GM19240 (cell line): ENCODE data around the gene PPP1R9A.

Experiments
- DNase-seq: peaks from one replicate; pipeline ENCODE4 v3.0.0; 2011; ENCODE audit warnings: low spot score; ENCODE audit not compliant: insufficient read length

PPP1R9A gene

DNA sequence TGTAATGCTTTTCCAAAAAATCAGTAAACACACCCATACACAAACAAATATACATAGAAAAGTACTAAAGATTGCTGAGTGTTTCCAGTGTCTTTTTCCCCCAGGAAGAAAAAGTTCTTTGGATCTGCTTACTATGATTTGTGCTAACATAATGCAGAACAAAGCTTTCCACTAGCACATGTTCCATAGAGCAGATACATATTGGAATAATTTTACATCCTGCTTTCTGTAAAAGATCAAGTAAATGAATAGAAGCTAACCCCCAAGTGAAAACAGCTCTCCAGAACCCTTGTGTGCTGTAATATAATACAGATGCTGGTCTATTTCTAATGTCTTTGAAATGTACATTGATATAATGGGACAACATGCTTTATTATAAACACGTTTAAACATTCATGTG is 291.5 kb downstream of the PPP1R9A start:
- DNase-seq = no peak

DNA sequence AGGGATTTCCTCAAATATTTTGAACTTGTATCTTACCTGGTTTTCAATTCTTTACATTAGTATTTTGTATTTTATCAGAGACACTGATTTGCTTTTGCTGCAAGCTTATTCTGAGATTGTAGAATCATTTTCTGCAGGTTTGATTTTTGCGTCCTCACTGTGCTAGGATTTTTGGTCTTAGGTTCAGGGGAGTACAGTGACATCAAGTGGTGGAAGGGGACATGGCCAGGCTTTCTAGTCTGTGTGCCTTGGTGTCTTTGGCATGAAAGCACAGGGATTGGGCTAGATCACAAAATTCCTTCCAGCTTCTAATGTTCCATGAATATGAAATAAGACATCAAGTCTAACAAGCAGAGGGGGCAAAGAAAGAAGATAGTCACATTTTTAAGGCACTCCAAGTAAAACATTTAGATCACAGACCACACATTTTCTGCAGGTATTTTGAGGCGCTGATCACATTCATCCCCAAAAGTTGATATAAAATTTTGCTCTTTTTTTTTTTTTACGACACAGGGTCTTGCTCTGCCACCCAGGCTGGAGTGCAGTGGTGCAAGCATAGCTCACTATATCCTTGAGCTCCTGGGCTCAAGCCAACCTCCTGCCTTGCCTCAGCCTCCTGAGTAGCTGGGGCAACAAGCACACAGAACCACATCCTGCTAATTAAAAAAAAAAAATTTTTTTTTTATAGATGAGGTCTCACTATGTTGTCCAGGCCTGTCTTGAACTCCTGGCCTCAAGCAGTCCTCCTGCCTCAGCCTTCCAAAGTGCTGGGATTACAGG is 292.6 kb downstream of the PPP1R9A start:
- DNase-seq = no peak

DNA sequence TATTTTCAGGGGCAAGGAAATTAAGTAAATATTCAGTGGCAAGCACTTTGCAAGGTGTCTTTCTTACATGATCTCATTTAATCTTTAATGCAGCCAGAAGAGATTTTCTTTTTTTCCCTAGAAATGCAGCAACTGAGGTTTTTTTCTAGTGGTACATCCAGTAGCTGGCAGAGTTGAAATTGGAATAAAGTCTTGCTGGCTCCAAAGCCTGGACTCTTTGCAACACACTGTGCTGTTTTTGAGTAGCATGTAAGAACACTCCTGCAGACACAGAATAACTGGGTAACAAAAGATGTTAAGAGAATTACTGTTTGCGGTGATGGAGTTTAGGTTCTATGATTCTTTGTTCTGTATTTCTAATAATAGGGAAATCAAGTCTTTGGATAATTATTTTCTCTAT is 293.3 kb downstream of the PPP1R9A start:
- no peak for DNase-seq

DNA sequence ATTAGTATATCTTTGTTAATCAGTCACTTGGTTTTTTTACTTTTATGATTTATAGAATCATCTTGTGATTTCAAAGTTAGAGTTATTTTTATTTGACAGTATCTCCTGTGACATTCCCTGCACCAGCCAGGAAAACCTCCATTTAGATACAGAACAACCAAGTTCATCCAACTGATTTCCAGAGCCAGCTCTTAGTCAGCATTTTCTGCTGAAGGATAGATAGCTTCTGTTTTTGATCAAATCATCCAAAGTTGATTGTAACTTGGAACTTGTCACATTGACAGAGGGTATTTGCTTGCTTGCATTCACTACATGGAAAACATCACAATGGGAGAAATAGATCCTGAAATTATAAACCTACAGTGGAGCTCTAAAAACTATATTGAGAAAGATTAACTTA is 294.3 kb downstream of the PPP1R9A start:
- no peak for DNase-seq

DNA sequence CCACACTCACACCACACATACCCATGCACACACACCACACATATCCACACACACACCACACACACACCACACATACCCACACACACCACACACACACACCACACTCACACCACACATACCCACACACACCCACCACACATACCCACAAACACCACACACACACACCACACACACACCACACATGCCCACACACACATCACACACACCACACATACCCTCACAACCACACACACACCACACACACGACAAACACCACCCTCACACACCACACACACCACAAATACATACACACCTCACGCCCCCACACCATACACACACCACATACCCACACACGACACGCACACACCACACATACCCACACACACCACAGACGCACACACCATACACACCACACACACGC is 297.2 kb downstream of the PPP1R9A start:
- DNase-seq = no peak

DNA sequence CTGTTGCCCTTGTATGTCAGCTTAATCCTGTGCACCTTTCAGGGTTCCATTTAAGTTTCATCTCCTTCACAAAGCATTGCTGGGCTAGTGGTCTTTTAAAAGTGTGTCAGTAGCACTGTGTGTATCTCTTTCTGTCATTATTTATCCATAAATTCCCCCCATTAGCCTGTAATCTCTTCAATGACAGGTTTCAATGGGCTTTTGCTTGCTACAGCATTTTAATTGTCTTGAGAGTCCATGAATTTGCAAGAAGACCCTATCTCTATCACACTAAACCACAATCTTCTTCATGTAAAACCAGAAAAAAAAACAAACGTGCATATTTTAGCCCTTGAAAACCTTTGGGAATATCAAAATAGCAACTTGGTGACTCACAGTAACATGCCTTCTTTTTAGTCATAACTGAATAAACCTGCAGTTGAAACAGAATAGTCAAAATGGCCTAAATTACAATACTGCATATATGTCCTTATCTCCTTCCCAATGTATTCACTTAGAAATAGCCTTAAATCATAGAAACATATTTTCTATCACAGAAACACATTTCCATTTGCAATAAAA is 298.4 kb downstream of the PPP1R9A start:
- DNase-seq = no peak

DNA sequence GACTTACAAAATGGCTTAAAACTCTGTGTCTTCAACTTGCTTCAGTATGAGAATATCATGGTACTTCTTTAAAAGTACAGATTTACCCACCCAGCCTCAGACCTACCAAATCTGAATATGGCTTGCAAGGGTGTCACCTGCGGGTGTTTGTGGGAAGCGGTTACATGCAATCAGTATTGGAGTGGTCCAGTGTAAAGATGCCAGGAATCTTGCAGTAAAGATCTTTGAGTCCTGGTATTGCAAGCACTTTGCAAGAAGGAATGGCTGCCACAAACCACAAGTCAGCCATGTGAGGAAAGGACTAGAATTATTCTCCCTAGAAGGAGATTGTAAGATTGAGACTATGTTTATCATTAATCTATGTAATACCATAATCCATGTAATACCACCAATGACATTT is 301.9 kb downstream of the PPP1R9A start:
- DNase-seq = no peak

DNA sequence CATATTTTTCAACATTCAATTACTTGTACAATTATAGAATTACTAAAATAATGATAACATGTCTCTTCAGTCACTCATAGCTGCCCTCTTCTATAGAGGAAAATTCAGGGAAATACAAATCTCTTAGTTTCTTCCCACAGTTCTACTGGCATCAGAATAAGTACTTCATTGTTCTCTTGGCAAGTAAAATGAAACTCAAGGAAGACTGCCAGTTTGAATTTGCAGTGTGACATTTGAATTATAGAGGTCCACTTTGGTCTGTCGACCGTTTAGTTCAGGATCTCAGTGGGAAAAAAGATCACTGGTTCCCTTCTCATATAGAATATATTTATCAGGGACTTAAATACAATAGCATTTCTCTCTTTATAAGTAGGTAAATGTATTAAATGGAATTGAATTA is 302.4 kb downstream of the PPP1R9A start:
- DNase-seq = no peak

DNA sequence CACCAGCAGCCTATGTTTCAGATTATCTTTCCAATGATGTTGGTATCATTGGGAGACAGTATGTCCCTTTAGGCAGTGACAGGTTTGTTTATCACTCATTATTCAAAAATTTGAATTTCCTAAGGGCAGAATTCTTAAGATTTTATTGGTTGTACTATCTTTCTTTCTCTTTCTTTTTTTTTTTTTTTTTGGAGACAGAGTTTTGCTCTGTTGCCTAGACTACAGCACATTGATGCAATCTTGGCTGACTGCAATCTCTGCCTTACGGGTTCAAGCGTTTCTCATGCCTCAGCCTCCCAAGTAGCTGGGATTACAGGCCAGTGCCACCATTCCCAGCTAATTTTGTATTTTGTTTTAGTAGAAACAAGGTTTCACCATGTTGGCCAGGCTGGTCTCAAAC is 305.8 kb downstream of the PPP1R9A start:
- DNase-seq = no peak

DNA sequence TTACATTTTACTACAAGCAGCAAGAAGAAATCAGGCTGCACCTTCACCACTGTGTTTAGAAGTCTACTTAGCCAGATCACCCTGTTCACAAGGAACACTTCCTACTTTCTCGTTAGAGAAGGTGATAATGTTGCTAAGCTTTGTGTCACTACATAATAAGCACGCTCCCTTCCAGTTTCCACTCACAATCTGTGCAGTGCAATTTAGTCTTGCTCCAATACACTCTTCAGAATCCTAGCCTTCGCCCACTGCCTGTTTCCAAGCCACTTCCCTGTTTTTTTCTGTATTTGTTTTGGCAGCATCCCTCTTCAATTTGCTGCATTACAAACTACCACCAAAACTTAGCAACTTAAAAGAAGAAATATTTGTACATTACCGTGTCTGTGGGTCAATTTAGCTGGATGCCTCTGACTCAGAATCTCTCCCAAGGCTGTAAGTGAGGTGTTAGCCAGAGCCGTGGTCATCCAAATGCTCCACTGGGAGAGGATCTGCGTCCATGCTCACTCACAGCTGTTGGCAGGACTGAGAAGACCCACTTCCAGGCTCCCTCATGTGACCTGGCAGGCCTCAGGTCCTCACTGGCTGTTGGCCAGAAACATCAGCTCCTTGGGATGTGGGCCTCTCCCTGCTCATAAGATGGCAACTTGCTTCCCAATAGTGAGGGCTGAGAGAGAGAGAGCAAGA is 306.6 kb downstream of the PPP1R9A start:
- DNase-seq = no peak

DNA sequence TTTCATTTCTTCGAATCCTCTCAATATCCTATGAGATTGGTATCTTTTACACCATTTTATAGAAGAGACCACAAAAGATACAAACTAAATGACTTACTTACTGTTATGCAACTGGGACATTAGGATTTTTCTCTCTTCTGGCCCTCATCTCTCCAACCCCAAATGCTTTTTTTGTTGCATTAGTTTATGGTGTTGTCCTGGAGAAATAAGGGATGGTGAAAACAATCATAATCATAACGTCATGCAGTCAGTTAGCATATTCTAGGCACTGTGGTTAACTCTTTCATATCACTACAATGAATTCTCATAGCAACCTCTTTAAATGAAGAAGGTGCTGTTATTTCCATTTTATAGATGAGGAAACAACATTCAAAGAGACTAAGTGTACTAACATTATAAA is 312.3 kb downstream of the PPP1R9A start:
- DNase-seq = no peak

DNA sequence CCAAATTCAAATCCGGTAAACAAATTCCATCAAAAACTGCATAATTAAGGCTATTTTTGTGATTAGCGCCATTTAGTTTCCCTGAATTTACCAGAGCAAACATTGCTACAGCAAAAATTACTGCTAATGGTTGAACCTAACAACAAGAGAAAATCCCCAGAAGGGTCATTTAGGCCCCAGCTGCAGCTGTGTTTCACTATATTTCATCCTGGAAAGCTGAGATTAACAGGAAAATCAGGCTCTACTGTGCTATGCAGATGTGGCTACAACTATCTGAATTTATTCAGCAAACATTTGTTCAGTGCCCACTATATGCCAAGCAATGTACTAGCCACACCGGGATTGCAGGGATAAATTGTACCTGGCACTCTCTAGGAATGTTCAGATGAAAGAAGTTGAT is 312.9 kb downstream of the PPP1R9A start:
- no peak for DNase-seq

DNA sequence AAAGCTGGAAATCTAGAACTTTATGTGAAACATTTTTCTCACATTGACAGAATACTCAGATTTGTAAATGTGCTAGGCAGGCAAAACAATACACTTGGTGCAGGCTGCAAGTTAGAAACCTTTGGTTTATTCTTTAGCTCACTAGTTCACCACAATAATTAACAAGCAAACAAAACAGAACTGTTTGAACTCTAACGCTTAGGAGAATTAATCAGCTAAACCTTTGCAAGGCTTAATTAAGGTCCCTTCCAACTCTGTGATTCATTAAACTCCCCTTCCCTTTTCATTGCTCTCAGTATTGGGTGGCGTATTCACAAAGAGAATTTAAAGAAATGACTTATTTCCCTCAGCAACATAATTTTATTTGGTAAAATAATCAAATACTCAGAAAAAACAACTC is 317.9 kb downstream of the PPP1R9A start:
- no peak for DNase-seq

DNA sequence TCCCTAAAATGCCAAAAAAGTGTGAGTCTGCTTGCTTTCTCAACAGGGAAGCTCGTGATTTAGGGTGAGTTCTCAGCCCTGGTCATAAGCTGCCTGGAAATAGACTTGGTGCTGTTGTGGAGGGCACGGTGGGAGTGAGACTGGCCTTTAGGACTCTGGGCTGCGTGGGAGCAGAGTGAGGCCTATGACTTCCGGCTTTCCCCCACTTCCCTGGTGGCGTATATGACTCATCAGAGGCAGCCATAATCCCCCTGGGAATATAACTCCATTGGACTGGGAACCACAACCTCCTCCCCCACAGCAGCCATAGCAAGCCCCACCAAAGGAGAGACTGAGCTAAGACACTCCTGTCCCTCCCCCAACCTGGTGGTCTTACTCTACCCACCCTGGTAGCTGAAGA is 321.9 kb downstream of the PPP1R9A start:
- no peak for DNase-seq

DNA sequence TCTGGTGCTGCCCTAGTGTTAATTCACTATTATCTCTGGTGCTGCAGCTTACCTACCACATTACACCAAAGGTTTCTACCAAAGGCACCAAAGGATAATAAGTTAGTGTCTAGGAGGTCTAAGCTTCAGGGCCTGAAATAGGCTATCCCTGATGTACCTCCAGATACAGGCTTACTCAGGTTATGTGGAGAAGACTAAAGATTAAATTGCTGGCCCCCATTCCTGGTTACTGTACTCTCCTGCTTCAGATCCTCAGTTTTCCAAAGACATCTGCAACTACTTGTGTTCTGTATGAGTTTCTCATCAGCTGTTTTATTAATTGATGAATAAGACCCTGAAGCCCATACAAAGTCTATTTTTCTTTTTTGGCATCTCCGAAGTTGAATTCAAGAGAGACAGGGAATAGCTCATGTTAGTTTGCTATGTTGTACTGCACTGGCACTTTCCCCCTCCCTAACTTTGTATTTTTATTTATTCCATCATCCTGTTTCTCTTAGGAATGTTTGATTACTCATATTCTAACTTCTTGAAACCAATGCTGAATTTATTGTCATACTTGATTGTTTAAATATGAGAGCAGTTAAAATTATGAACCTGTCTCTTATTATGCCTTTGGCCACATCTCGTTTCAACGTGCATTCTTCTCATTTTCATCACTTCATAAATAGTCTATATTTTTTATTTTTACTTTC is 331.0 kb downstream of the PPP1R9A start:
- no peak for DNase-seq

DNA sequence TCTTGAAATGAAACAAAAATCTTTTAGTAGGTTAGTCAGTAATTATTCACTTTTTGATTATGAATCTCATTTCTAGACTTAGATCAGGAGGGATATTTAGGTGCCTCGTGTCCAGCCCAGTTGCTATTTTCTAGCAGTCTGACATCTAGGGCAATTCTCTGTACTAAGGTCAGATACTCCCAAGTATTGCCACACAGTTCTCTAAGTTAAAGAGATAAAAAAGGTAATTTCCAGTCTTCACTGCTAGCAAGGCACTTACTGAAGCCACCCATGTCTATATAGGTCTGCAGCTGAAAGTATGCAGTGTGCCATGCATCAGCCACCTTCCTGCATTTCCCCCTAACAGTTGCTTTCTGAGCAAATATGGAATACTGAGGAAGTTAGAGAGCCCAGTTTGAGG is 333.5 kb downstream of the PPP1R9A start:
- no peak for DNase-seq

DNA sequence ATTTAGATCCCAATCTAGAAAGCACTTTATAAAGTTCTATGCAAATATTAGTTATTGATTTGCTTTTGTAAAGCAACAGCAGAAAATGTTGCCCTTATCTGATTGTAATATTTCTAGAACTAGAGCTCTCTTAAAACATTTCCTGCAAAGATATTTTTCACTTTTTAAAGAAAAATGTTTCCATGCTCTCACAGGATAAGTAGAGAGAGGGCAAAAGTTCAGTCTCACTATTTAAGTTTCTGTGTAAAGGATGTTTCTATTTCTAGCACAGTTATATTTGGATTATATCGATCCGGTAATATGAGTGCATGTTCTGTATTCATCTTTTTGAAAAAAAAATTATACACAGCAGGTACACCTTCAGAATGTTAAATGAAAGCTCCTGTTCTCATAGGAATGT is 334.9 kb downstream of the PPP1R9A start:
- DNase-seq = no peak

DNA sequence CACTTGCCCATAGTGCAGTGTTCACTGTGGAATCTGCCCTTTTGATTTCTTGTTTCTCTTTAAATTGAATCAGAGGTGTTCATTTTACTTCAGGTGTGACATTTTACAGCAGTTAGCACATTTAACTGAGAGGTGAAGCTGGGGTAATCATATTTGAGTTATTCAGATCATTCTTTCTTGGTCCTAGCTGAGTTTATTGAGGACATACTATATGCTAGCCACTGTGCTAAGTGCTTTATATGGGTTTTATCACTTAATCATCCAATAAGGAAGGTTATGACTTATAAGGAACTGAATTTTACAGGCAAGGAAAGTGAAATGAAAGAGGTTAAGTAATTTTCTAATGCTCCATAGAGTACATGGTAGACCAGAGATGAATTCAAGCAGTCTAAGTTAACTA is 337.2 kb downstream of the PPP1R9A start:
- no peak for DNase-seq

DNA sequence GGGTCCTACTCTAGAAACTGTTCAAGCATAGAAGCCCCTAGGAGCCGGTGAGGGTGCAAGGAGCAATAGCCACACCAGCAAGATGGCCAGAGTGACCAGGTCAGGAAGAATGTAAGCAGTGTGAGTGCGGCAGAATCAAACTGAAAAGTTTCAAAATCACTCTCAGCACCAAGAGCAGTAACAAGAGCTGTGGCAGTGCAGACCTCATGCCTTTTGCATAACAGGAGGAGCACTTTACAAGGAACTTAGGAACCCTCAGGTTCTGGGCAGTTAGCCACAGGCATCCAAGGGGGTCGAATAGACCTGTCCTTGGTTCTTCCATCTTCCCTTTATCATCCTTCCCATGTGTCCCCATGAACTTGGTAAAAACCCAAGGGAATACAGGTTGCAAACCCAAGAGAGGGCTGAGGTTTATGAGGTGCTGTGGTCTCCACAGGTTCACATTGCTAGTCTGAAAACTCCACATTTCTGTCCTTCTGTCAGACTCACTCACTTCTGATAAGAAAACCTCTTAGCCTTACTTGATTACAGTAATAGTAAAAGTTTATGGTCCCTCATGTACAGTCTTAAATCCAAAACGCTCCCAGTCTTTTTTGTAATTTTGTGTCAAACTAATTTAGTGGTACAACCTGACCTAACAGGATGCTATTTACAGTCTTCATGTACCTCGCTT is 338.6 kb downstream of the PPP1R9A start:
- no peak for DNase-seq

DNA sequence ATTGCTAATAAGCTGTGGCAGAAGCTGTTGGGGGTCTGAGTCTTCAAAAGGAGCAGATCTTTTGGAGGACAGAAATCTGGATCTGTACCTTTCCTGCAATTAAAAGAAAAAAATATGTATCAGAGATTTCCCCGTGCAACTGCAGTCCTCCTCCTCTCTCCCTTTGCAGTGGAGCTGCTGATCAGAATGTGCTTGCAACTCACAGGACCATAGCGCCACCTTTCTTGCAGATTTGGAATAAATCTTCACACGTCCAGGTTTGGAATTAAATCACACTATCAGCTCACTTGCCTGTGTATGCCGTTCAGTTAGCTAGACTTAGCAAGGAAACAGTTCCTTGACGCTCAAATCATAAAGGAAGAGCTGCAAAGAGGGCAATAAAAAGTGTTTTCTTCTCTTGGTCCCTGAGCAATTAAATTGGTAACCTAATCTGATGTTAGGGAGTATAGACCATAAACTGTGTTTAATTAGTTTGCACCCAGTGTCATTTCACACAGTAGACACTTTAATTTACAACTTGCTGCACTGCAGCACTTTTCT is 339.5 kb downstream of the PPP1R9A start:
- peak; percentile 10 for DNase-seq

DNA sequence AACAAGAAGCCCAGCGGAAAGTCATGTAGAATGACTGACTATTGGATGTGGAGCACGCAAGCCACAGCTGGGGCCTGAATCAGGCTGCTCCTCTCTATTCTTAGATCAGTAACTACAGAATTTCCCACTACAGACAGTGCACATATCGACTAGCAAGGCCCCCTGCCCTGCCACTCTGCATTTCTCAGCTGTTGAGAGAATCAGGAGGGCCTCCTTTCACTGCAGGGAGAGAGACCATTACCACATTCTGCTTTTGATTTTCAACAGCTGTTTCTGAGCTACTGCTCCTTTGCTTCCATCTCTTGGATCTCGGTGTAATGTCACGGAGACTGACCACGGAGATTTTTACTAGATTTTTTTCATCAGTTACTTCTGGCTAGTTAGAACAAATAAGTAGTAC is 343.2 kb downstream of the PPP1R9A start:
- no peak for DNase-seq
